Vagina (tissue), 2 donors: Measurements from ENCODE around the gene FGR.
A peak's percentile ranks its signal among the peaks of the same experiment; 100 is the strongest.

Experiments
- POLR2A ChIP-seq, 2 donors: fragments of 450-650 bp; IDR thresholded peaks; one replicate each; pipeline ENCODE4 v1.6.1; 2017; ENCODE audit warnings: antibody characterized with exemption in 2 of 2, mild to moderate bottlenecking in 2 of 2, moderate library complexity in 2 of 2
- POLR2AphosphoS5 ChIP-seq, 2 donors: sonication (generic); formaldehyde crosslinking; IDR thresholded peaks; one replicate each; pipeline ENCODE4 v1.9.0; 2017; ENCODE audit warnings: antibody characterized with exemption in 2 of 2, mild to moderate bottlenecking in 2 of 2, low read depth in 1 of 2; ENCODE audit not compliant: insufficient read depth in 1 of 2
- TF ChIP-seq, protein P1 (sequence below), 3 experiments: fragments of 450-650 bp in 2 of 3; fragments of 200-600 bp in 1 of 3; sonication (generic) in 1 of 3; IDR thresholded peaks; one replicate each; pipeline ENCODE4 v1.5.1; 2017 to 2019; ENCODE audit warnings: antibody characterized with exemption in 3 of 3, mild to moderate bottlenecking in 2 of 3, moderate library complexity in 2 of 3

DNA sequence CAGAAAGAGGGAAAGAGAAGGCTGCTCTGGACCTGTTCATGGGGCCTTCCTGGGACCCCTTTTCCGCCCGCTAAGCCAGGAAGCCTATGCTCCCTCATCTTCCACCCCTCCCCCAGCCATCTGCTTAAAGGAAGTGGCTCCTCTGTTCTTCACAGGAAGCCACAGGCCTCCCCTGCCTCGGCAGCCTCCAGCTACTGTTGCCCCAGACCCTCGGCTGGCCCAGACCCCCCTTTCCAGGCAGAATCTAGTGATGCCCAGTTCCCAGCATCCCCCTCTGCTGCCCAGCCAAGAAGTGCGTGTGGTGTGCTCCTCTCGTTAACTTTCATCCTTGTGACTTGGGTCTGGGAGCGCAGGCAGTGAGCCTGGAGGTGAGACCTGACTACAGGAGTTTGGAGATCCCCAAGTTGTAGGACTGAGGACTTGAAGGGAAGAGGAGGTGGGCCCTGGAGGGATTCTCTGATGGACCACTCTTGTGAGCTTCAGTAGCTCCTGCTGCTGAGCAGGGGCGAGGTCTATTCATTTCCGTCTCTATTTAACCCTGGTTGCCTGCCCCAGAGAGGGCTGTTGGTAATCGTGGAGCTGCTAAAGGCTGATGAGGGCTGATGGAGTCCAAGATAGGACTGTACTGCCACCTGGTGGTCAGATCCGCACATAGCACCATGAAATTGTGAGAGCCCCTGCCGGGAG is 27.9 kb upstream of the FGR start:
- TF ChIP-seq, protein P1, sequence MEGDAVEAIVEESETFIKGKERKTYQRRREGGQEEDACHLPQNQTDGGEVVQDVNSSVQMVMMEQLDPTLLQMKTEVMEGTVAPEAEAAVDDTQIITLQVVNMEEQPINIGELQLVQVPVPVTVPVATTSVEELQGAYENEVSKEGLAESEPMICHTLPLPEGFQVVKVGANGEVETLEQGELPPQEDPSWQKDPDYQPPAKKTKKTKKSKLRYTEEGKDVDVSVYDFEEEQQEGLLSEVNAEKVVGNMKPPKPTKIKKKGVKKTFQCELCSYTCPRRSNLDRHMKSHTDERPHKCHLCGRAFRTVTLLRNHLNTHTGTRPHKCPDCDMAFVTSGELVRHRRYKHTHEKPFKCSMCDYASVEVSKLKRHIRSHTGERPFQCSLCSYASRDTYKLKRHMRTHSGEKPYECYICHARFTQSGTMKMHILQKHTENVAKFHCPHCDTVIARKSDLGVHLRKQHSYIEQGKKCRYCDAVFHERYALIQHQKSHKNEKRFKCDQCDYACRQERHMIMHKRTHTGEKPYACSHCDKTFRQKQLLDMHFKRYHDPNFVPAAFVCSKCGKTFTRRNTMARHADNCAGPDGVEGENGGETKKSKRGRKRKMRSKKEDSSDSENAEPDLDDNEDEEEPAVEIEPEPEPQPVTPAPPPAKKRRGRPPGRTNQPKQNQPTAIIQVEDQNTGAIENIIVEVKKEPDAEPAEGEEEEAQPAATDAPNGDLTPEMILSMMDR (IDR thresholded peaks at IDR 0.05): peak; percentile 87 to 99 (median 95)
- TF ChIP-seq POLR2A (IDR thresholded peaks at IDR 0.05): no peak
- peak in 1 of 2 donors; percentile 62 for TF ChIP-seq POLR2AphosphoS5 (IDR thresholded peaks at IDR 0.05; ENCODE audit: insufficient read depth in 1 of 2, low read depth in 1 of 2)
